PC-9 (cell line): Measurements from ENCODE around the gene KIAA1958.

Experiments
- EZH2 ChIP-seq: fragments of 200-600 bp; sonication (generic); IDR thresholded peaks from 2 replicates; pipeline ENCODE4 v1.8.0; 2017; ENCODE audit warnings: antibody characterized with exemption, low read depth
- TF ChIP-seq, protein P1 (sequence below): fragments of 200-600 bp; sonication (generic); conservative IDR thresholded peaks from 2 replicates; pipeline ENCODE4 v1.6.1; 2017; ENCODE audit warnings: mixed run types, antibody characterized with exemption, mild to moderate bottlenecking, moderate library complexity

DNA sequence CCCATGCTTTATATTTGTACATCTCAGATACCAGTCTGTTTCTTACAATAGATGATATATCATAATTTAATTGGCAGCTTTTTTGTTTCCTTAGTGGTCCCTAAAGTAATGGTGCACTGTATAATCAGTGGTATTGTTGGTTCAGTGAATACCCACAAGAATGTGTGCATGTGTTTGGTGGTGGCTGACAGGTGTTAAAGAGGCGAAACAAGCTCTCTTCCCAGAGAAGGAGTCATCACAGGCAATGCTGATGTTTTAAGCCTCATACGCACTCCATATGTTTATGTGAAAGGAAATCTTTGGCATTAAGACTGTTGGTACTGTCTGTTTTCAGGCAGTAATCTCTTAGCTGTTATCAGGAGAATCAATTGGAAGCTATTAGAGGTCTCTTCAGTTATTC is 49.2 kb upstream of the KIAA1958 start:
- TF ChIP-seq, protein P1, sequence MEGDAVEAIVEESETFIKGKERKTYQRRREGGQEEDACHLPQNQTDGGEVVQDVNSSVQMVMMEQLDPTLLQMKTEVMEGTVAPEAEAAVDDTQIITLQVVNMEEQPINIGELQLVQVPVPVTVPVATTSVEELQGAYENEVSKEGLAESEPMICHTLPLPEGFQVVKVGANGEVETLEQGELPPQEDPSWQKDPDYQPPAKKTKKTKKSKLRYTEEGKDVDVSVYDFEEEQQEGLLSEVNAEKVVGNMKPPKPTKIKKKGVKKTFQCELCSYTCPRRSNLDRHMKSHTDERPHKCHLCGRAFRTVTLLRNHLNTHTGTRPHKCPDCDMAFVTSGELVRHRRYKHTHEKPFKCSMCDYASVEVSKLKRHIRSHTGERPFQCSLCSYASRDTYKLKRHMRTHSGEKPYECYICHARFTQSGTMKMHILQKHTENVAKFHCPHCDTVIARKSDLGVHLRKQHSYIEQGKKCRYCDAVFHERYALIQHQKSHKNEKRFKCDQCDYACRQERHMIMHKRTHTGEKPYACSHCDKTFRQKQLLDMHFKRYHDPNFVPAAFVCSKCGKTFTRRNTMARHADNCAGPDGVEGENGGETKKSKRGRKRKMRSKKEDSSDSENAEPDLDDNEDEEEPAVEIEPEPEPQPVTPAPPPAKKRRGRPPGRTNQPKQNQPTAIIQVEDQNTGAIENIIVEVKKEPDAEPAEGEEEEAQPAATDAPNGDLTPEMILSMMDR, result no peak
- no peak for TF ChIP-seq EZH2
